ENCODE data around the gene ADCY2.

Gene ADCY2

DNA sequence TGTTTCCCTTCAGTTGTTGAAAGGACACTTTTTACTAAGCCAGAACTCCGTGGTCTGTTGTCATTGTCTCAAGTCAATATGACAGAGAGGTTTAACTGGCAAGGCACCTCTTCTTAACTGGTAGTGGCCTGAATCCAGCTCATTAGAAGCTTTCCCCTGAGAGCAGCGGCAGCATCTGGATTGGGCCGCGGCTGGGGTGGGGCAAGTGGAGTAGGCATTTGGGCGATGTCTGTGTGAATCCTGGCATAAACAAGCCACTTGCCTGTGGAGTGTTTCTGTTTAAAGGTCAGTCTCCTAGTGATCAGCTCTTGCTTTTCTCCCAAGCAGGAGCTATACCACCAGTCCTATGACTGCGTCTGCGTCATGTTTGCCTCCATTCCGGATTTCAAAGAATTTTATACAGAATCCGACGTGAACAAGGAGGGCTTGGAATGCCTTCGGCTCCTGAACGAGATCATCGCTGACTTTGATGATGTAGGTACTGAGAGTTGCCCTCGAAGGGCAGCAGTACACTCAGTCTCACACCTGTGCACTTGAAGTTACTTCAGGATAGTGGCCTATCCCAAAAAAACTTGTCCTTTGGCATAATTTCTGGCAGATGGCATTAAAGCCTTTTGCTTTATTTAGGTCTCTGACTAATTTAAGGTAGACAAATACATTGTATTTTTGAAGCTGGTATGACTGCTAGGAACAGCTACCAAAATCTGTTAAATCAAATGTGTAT, 406.1 kb downstream of the ADCY2 start:
- no peak for DNase-seq

DNA sequence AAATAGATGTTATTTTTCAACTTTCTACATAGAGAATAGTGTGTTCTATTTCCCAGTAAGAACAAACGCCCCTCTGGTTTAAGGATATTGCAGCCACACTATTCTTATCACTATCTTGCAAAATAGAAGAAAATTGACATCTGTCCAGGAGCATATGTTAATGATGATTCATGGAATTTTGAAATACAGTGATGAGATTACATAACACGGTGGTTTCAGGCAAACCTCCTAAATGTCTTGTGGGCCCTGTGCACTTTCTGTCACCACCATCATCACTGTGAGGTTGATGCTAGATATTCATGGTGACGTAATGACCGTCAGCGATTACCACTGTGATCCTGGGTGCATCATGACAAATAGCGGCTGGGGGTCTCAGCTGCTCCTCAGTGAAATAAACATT, 406.9 kb downstream of the ADCY2 start:
- peak; percentile 82 for DNase-seq

DNA sequence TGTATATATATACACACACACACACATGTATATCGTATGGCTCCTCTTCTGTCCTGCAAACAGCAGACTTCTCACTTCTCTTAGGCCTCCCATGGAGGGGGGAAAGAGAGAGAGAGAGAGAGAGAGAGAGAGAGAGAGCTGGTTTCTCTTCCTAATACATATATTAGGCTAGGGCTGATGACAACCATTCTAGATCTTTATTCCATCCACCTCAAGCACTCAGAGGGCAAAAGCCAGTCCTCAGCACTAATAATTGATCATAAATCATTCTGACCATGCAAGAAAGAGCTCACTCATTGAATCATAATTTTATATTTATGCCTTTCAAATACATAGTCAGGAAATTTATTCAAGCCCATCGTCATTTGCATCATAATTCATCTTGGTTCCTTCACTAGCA, 408.0 kb downstream of the ADCY2 start:
- DNase-seq: no peak

DNA sequence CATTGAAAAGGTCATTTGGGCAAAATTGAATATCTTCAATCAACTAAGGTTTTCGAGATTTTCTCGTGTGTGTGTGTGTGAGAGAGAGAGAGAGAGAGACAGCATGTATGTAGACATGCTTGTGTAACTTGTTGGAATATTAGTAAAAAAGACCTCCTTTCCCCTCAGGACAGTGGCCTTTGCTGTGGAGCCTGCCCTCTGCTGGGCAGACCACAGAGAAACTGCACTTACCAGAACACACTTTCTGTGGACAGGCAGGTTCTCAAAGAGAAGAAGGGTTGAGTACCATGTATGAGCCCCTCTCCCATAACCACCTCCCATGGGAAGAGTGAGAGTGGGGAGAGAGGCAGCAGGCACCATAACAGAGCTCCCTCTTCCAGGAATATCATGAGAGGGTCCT, 409.4 kb downstream of the ADCY2 start:
- DNase-seq: no peak

DNA sequence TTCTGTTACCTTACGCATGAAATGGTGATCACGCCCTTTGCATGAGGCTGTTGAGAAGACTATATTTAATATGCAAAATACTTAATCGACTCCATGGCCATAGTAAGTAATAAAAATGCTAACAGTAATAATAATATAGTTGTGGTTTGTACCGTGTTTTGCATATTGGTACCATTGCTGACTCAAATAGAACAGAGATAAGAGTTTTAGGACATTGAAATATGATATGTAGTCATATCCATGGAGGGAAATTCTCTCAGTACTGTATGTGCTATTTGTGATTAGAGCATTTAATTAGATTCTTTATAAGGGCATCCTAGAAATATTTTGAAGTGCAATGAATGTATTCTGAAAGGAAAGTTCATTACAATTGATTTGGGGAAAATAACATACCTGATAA, 413.1 kb downstream of the ADCY2 start:
- no peak for DNase-seq

DNA sequence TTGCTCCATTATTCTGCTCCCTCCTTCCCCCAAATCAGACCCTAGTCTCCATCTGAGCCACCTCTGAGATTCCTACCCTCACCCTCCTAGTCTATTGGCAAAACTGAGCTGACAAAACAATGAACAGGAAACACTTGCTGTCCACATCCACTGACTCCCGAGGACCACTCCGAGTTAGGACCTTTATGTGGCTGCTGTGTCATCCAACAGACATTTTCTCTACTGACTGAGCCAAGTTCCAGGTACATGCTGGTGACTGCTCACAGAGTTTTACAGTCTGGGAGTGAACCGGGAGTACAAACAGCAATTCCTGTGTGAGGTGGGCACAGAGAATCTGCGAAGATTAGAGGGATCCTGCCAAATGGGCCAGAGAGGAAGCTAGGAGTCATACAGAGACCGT, 415.8 kb downstream of the ADCY2 start:
- DNase-seq: no peak

DNA sequence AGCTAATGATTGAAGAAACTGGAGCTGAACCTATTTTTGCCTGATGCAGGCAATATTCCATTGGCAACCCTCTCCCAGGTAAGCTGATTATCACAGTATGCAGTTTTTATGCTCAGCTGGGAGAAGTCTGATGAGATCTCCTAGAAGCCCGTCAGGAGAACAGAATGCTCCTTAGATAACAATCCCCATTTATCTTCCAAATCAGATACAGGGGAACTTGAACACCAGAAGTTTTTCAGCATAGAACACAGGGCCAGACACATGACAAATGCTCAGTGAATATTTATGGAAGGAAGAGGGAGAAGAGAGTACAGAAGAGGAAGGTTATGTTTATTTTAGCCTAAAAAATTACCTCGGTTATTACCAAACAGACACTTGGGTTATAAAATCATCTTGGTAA, 417.1 kb downstream of the ADCY2 start:
- no peak for DNase-seq

DNA sequence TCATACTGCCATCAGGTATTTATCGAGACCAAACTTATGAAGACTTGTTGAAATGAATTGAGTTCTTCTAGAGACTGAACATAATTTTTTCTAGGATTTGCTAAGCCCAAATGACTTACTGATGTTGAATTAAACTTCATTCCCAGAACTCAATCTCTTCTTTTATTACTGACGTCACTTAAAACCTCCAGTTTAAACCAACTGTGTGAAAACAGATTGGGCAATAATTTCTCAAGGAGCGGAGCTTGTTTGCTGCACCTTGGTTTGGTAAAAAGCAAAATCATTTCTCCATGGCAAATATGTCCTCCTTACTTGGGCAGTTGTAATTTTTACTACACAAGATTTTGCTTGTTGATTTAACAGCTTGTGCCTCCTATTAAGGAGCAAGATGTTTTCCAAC, 417.6 kb downstream of the ADCY2 start:
- no peak for DNase-seq

DNA sequence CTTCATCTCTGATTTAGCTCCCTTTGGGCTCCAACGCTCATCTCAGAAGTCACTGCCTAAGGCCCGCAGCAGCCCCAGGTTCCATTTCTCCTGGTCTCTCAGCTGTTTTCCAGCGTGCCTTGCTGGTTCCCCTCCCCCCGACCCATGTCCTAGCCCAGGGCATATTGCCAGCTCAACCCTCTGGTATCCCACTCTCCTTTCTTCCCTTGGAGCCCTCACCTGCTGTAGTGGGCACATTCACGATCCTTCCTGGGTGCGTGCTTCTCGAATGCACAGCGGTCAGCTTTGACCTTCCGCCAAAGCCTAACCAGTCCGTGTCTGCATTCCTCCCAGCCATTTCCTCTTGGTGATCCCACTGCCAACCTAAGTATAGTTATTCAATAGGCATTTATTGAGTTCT, 418.9 kb downstream of the ADCY2 start:
- no peak for DNase-seq

DNA sequence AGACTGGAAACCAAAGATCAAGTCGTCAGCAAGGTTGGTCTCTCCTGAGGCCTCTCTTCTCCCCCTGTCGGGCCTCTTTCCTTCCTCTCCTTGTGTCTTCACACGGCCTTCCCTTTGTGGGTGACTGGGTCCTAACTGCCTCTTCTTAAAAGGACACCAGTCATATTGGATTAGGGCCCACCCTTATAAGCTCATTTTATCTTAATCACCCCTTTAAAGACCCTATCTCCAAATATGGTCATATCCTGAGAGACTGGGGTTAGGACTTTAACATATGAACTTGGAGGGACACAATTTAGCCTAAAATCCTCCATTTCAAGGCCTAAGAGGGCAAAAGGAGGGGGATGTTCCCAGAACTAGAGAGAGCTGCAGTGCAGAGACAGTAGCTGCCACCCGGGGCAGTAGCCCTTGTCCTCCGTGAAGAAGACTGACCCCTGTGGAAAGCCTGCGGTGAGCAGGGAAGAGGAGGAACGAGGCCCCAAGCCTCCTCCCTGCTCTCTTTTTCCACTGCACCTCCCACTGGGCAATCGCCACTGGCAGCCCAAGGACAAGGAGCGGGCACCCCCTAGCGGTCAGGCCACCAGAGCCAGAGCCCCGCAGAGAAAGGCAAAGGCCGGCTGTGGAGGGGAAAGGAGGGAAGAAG, 420.1 kb downstream of the ADCY2 start:
- DNase-seq: peak; percentile 4

DNA sequence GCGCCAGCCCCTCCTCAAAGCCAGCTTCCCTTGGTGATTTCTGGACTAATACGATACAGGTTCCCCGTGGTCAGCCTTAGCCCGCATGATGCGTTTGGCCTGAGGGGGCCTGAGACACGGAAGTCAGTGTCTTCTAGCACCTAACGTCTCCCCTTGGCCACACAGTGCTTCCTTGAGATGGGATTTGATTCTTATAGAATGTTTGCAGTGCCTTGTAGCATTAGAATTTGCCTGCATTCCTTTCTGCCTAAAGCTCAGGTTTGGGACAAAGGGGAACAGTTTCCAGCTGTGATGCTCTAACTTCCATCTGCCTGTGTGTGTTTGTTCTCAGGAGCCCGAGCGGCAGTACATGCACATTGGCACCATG, 420.6 kb downstream of the ADCY2 start:
- DNase-seq: no peak

DNA sequence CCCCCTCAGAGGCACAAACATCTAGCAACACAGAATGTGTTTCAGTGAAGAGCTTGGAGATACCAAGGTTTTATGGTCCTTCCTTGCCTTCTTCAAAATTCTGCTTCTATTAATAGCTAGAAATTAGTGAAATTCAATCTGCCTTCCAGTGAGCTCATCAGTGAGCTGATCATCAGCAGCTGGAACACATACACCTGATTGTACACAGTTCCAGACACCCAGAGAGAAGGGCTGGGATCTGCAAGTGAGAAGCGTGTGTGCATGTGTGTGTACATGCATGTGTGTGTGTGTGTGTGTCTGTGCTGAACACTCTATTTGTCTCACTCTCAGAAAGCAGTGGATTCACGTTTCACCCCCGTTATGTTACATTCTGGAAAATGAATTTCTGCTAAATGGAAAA, 426.5 kb downstream of the ADCY2 start:
- no peak for DNase-seq

DNA sequence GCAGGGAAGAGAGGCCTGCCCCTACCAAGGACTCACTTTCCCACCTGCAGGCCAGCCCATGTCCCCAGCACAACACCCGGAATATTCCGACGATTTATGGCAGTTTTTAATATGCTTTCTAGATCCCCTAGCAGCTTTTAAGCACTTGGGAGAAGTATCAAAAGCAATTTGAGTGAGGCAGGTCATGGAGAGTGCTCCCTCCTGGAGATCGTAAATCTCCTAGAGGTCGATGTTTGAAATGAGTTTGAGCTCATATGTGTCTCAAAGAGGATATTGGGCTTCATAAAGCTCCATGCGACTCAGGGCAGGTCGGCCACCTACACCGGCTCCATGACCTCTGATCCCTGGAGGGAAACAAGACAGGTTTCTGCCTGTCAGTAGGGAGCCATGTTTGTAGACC, 427.7 kb downstream of the ADCY2 start:
- DNase-seq: no peak

DNA sequence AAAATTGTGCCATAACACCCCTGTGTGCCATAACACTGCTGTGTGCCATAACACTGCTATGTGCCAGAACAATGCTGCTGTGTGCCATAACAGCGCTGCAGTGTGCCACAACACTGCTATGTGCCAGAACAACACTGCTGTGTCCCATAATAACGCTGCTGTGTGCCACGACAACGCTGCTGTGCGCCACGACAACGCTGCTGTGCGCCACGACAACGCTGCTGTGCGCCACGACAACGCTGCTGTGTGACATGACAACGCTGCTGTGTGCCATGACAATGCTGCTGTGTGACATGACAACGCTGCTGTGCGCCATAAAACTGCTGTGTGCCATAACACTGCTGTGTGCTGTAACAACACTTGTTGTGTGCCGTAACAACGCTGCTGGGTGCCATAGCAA, 429.1 kb downstream of the ADCY2 start:
- DNase-seq: no peak

DNA sequence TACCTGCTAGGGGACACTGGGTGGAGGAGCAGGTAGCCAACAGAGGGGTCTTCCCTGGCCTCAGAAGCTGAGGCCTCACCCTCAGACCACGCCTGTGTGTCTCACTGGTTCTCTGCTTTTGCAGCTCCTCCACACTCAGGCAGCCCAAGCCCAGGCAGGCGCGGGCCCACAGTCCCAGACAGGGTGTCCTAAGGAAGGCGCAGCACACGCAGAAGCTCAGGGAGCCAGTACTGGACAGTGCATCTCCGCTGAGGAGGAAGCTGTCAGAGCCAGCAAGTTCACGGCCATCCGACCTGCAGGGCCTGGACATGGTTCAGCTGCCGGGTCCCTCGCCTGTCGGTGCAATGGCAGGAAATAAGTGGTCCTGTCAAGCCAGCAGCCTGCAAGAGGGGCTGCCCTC, 429.7 kb downstream of the ADCY2 start:
- no peak for DNase-seq

DNA sequence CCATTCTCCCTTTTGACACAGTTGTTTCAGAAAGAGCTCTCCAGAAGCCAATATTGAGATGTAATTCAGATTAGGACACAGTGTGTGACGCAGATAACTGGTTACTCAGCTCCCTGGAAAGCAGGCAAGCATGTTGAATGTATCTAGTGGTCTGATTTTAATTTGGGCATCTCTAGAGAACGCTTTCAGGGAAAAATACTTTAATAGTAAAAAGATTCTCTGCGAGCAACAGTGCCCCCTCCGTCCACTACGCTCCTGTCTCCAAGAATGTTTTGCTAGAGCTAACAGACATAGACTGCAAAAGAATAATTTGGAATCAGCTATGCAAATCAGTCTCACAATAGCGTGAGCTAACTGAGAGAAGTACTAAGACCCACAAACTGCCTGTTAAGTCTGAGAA, 431.7 kb downstream of the ADCY2 start:
- no peak for DNase-seq

DNA sequence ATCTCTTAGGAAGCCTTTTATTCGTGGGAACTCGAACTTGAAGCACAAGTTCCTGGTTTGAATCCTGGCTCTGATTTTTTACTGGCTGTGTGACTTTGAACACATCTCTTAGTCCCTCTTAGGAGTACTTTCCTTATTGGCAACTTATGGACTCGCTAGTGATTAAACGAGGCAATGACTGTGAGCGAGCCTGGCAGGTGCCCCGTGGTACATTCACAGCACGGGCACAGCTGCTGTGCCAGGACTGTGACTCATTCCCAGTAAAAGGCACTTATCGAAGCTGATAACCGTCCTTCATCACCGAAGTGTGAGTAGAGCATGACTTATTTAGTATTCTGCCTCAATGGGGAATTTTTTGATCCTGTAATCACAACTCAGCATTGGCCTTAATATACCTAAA, 432.3 kb downstream of the ADCY2 start:
- DNase-seq: no peak

DNA sequence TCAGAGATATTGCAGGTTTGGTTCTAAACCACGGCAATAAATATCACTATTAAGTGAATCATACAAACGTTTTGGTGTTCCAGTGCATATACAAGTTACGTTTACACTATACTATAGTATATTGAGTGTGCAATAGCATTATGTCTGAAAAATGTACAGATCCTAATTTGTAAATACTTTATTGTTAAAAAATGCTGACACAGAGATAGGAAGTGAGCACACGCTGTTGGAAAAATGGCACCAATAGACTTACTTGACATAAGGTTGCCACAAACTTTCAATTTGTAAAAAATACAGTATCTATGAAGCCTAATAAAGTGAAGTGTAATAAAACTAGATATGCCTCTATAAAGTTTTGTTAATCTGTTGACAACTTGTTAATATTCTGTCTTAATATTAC, 439.0 kb downstream of the ADCY2 start:
- no peak for DNase-seq

DNA sequence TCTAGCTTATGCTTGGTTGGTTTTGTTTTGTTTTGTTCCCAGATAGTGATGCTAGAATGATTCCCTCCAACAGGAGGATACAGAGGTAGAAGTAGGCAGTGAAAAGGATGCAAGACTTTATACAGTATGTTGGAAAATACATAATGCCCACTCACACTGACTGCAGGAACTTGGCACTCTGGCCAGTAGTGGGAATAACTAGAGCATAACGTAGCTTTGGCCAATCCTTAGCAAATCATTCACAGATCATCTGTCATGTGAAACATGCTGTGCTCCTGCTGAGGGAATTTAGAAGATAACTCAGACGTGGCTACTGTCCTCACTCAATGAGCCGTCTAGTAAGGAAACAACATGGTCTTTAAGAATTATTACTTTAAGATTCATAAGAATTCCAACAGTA, 441.5 kb downstream of the ADCY2 start:
- DNase-seq: no peak

DNA sequence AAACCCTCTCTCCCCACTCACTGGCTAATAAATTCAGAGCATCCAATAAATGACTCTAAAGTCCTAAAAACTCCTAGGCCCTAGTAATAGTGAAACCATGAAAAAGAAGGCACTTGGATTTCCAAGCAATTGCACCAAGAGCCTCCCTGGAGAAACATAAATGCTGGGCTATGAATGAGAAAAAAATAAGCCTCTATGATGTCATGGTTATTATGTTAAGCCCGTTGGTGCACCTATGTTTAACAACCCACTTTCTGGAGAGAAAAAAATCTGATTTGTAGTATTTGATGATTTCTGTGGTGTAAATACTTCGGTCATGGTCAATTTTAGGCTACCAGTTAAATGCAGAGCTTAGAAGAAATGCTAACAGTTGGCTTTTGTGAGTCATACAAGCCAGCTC, 446.6 kb downstream of the ADCY2 start:
- no peak for DNase-seq

DNA sequence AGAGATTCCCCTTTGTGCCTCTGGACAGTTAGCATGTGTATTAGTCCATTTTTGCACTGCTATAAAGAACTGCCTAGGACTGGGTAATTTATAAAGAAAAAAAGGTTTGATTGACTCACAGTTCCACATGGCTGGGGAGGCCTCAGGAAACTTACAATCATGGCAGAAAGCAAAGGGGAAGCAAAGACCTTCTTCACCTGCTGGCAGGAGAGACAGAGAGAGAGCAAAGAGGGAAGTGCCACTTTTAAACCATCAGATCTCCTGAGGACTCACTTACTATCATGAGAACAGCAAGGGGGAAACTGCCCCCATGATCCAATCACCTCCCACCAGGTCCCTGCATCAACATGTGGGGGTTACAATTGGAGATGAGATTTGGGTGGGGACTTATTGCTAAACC, 449.0 kb downstream of the ADCY2 start:
- DNase-seq: no peak

DNA sequence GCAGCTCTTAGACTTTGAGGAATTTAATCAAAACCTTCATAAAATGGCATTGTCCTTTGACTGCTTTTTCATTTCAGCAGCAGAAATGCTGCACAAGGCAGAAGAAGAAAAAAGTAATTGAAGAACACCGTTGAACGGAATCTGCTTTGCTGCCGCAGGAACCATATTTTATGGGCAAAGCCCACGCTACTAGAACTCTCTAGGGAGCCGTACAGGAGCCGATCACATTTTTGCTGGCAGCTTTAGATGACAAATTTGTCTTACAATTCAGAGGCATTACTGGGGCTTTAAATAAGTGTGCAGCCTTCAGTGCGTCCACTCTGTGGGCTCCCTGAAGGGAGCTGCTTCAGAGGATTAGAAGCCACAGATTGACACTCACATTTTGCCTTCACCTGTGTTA, 449.6 kb downstream of the ADCY2 start:
- DNase-seq: no peak

DNA sequence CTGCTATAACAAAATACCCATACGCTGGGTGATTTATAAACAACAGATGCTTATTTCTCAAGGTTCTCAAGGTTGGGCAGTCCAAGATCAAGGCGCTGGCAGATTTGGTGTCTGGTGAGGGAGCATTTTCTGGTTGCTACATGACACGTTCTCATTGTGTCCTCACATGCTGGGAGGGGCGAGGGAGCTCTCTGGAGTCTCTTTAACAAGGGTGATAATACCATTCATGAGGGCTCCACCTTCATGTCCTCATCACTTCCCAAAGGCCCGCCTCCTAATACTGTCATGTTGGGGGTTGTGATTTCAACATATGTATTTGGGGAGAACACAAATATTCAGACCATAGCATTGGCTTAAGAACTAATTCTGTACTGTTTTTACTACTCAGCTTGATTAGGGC, 450.4 kb downstream of the ADCY2 start:
- no peak for DNase-seq

DNA sequence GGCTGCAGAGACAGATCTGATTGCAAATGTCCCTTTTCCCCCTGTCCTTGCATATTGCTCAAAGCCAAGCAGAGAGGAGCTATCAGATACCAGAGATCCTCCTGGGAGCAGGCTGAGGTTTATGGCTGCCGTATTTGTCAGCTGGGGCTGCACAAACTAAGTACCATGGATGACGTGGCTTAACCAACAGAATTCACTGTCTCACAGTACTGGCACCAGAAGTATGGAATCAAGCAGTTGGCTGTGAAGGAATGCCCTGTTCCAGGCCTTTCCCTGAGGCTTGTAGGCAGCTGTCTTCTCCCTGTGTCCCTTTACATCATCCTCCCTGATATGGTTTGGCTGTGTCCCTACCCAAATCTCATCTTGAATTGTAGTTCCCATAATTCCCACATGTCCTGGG, 452.4 kb downstream of the ADCY2 start:
- no peak for DNase-seq

DNA sequence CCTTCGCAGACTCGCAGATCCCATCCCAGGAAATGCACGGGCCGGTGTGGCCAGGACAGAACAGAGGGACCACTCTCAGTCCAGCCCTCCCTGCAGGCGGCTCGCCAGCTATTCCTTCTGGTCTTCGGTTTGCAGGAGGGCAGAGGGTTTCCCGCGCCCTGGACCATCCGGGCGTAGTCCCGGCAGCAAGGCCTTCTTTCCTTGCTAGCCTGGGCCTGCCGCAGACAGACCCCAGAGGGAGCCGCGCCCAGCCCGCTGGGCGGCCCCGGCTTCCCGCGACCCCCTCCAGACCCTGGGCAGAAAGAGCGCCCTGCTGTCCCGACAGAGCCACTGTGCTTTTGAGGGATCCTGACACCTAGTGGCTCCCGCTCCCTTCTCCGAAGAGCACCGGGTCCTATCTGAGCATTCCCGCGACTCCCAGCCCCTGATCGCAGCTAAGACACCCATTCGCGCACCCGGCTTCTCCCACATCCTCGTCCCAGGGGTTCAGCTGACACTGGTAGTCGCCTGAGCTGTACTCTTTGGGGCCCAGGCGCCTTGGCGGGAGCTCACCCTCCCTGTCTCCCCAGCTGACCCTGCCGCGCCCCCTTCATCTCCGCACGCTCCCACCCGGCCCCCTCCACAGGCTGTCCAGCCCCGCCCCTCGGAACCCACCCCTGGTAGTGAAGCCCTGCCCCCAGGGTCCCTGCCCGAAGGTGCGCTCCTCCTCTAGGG, 453.9 kb downstream of the ADCY2 start:
- DNase-seq: no peak
